ENCODE measurements around the gene CCNT2.

DNA sequence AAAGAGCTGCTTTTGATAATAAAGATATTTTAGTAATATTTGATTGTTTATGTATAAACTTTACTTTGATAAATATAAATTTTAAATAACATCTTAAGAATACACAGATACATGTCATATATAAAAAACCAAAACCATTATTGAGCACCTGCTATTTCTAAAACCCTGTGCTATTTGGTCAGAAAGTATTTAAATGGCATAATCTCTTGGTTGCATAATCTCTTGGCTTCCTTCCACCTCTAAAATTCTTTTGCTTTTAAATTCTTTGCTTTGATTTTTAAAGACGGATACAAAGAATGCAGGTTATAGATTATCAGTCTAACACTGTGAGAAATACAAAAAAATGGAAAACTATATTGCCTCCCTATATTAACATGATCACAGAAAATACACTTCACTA, 43.3 kb upstream of the CCNT2 start:
- TF ChIP-seq CTCF (IDR thresholded peaks at IDR 0.05; ENCODE audit: poor library complexity): no peak
- no peak for TF ChIP-seq EZH2 (IDR thresholded peaks at IDR 0.05; ENCODE audit: borderline replicate concordance)
- no peak for TF ChIP-seq EZH2phosphoT487 (IDR thresholded peaks at IDR 0.05; ENCODE audit: low read depth, severe bottlenecking, unreplicated experiment)

Measured in hepatocyte (in vitro differentiated cells).